Measurements from ENCODE around the gene LCNL1. TPM values are rescaled to one million over a fixed set of nuclear protein-coding genes. Genes with fewer than 3 reads are reported as not detected.
A peak's percentile ranks its signal among the peaks of the same experiment; 100 is the strongest.

The LCNL1 gene
- total RNA-seq, 4 donors from 2014 or later: 0.28 to 0.83 TPM; not detected in 2

DNA sequence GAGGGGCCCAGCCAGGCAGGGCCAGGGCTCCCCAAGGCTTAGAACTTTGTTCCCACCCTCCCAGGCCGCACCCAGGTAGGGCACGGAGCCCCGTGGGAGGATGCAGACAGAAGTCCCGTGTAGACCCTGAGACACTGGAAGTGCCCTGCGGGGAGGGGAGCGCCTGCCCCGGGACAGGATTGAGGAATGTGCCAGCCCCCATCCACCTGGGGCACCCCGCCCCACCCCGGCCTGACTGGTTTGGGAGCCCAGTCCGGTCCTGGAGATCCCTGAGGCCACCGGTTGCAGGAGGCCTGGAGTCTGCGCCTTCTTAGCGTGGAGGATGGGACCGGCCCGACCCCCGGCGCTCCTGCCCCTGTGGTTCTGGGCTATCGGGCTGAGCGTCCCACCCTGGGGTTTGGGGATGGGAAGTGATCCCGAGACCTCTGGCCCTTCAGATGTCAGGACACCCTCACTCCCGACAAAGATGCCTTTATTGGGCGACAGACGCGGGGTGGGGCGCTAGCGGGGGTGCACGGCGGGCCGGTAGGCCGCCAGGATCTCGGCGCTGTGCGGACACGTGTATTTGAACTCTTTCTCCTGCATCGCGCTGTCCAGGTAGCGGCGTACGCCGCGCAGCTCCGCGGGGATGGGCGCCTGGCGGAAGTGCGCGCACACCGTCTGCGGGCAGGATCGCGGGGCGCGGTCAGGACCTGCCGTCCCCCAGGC lies 11.5 kb downstream of the LCNL1 start:
- no peak for TF ChIP-seq POLR2A (IDR thresholded peaks at IDR 0.05)
- TF ChIP-seq, protein P1, sequence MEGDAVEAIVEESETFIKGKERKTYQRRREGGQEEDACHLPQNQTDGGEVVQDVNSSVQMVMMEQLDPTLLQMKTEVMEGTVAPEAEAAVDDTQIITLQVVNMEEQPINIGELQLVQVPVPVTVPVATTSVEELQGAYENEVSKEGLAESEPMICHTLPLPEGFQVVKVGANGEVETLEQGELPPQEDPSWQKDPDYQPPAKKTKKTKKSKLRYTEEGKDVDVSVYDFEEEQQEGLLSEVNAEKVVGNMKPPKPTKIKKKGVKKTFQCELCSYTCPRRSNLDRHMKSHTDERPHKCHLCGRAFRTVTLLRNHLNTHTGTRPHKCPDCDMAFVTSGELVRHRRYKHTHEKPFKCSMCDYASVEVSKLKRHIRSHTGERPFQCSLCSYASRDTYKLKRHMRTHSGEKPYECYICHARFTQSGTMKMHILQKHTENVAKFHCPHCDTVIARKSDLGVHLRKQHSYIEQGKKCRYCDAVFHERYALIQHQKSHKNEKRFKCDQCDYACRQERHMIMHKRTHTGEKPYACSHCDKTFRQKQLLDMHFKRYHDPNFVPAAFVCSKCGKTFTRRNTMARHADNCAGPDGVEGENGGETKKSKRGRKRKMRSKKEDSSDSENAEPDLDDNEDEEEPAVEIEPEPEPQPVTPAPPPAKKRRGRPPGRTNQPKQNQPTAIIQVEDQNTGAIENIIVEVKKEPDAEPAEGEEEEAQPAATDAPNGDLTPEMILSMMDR (IDR thresholded peaks at IDR 0.05): no peak

DNA sequence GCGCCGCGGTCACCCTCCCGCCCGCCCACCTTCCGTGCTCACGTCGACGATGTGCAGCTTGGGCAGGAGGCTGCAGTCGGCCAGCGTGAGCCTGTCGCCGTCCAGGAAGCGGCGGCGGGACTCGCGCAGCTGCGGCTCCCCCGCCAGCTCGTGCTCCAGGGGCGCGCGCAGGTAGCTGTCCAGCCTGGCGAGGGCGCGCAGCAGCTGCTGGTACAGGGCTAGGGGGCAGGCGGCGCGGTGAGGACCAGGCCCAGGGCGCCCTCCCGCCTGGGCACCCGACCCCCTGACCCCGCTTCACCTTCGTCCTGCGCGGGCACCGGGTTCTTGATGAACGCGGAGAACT lies 12.1 kb downstream of the LCNL1 start:
- H3K27ac ChIP-seq: no peak overlapping the region
- DNase-seq: no peak
- peaks cover 0 to 7% (median 0%) of the 10 kb centered on the region in 3 donors for H3K36me3 ChIP-seq
- H3K4me3 ChIP-seq: peak overlapping the region in 1 of 4 donors; percentile 12
- no peak for TF ChIP-seq POLR2A (IDR thresholded peaks at IDR 0.05)
- TF ChIP-seq, protein P1 (IDR thresholded peaks at IDR 0.05): no peak
- H3K9me3 ChIP-seq: no peaks in the 10 kb centered on the region
- H3K4me1 ChIP-seq: peaks cover 3 to 50% (median 29%) of the 10 kb centered on the region in 4 donors
- H3K27me3 ChIP-seq: no peaks in the 10 kb centered on the region

More for the DNA sequence above, 11.5 kb downstream of the LCNL1 start:
- no peak overlapping the region for H3K27ac ChIP-seq
- H3K9me3 ChIP-seq: no peaks in the 10 kb centered on the region
- DNase-seq: no peak
- H3K27me3 ChIP-seq: no peaks in the 10 kb centered on the region
- peaks cover 0 to 7% (median 0%) of the 10 kb centered on the region in 3 donors for H3K36me3 ChIP-seq
- peaks cover 3 to 50% (median 29%) of the 10 kb centered on the region in 4 donors for H3K4me1 ChIP-seq
- H3K4me3 ChIP-seq: no peak overlapping the region

DNA sequence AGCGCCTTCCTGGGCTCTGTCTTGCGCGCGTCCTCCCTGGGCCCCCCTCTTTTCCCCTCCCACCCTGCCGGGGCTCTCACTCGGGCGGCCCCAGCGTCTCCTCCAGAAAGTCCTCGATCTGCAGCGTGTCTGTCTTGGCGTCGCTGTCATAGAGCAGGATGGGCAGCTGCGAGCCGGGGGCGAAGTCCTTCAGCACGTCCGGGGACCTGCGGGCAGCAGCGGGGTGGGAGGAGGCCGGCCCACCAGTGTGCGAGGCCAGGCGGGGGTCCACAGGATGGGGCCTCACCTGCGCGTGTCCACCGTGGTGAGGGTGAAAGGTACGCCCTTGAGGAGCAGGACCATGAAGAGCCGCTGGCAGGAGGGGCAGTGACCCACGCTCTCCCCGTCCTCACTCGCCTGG lies 12.6 kb downstream of the LCNL1 start:
- H3K36me3 ChIP-seq: peaks cover 0 to 7% (median 0%) of the 10 kb centered on the region in 3 donors
- peak overlapping the region in 1 of 4 donors; percentile 69 for H3K27ac ChIP-seq
- no peaks in the 10 kb centered on the region for H3K27me3 ChIP-seq
- H3K4me1 ChIP-seq: peaks cover 3 to 50% (median 29%) of the 10 kb centered on the region in 4 donors
- no peak for DNase-seq
- peak overlapping the region in 1 of 4 donors; percentile 12 for H3K4me3 ChIP-seq
- TF ChIP-seq, protein P1 (IDR thresholded peaks at IDR 0.05): no peak
- TF ChIP-seq POLR2A (IDR thresholded peaks at IDR 0.05): no peak
- no peaks in the 10 kb centered on the region for H3K9me3 ChIP-seq

DNA sequence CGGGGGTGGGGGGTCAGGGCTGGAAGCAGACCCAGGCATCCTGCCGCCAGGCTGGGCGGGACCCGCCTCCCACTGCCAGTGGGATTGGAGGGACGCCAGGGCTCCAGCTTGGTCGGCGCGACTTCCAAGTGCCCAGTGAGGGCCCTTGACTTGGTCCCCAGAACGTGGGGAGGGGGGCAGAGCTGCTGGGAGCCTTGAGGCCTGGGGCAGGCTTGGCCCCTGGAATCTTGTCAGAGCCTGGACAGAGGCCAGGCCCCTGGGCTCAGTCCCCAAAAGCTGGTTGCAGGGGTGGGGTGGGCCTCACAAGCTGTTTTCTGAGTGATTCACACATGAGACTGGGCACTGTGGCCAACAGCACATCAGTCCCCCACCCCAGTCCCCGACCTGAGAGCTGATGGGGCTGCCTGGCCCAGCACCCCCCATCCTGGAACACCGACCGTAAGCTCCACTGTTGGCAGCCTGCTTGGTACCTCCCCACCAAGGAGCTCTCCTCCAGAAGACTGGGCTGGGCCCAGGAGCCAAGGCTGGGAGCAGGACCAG lies 13.0 kb downstream of the LCNL1 start:
- Histone ChIP-seq H3K4me3 (peak overlapping the region in 1 of 4 donors; percentile 33), H3K36me3 (peaks cover 0 to 7% (median 0%) of the 10 kb centered on the region in 3 donors), H3K9me3 (no peaks in the 10 kb centered on the region), H3K27me3 (no peaks in the 10 kb centered on the region), H3K4me1 (peaks cover 3 to 50% (median 29%) of the 10 kb centered on the region in 4 donors), H3K27ac (peak overlapping the region; percentile 23 to 76 (median 64))
- no peak for DNase-seq
- no peak for TF ChIP-seq POLR2A (IDR thresholded peaks at IDR 0.05)
- TF ChIP-seq, protein P1 (IDR thresholded peaks at IDR 0.05): no peak

DNA sequence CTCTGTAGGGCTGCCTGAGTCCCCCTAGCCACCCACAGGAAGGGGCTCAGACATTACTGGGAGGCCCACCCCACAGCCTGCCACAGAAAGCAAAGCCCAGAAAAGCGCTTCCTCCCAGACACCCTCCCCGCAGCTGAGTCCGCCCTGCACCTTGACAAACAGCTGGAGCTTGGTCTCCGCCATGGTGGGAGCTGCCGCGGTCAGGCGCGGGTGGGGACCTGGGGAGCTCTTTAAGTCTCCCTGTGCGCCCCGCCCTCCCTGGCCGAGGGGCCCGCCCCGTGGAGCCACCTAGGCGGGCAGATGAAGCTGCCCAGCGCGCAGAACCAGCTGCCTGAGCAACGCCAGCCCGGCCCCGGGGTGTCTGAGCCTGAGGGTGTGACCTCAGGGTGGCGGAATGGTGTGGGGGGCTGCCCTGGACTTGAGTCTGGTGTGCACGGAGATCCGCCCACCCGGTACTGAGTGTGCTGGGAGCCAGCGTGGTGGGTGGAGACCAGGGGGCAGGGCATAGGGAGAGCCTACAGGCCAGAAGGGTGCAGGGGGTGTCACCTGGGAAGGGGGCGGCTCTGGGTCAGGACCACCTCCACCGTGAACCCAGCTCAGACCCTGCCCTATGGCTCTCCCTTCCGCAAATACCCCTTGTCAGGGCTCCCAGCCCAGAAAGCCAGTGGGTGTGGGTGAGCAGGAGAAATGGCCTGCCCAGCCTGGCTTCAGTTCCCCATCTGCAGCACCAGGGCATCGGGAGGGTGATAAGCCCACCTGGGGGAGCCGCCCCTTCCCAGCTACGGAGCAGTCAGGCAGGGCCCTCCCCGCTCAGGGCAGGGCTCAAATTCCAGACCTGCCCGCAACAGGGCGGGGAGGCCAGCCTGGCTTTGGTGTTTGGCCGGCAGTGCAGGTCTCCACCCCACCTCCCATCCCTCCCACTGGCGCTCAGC lies 13.8 kb downstream of the LCNL1 start, which contains the start of gene CLIC3:
Gene CLIC3, minus strand, starts transcription at position 208 of the 932 bp plus-strand sequence. Its CDS starts 25 bp downstream, at position 183.
- DNase-seq: peak; percentile 68 to 81 (median 74)
- H3K9me3 ChIP-seq: no peaks in the 10 kb centered on the region
- peak within 1 kb of the TSS; percentile 23 to 76 (median 64) for H3K27ac ChIP-seq
- peaks cover 0 to 7% (median 0%) of the 10 kb centered on the region in 3 donors for H3K36me3 ChIP-seq
- no peaks in the 10 kb centered on the region for H3K27me3 ChIP-seq
- TF ChIP-seq POLR2A (IDR thresholded peaks at IDR 0.05): peak in 1 of 2 donors; percentile 7
- TF ChIP-seq, protein P1 (IDR thresholded peaks at IDR 0.05): no peak
- H3K4me1 ChIP-seq: peaks cover 3 to 50% (median 29%) of the 10 kb centered on the region in 4 donors
- H3K4me3 ChIP-seq: peak within 1 kb of the TSS; percentile 16 to 37 (median 35)

All from Peyer's patch (tissue), 4 donors.